LNCaP clone FGC (cell line): Measurements from ENCODE around the gene ZMIZ1.

ENCODE experiments used
- DNase-seq: peaks from one replicate; pipeline ENCODE4 v3.0.0-alpha.2; 2011; ENCODE audit warnings: low read depth
- H3K4me3 ChIP-seq: 2 replicates; pipeline ENCODE4 v1.5.1; 2011; ENCODE audit warnings: mild to moderate bottlenecking, low read depth, low read length, control low read depth
- TF ChIP-seq, protein P1 (sequence below): IDR thresholded peaks from 2 replicates; pipeline ENCODE4 v1.5.1; 2012; ENCODE audit warnings: mild to moderate bottlenecking; ENCODE audit not compliant: control insufficient read depth, insufficient read depth; ENCODE audit errors: extremely low read depth

Gene ZMIZ1

DNA sequence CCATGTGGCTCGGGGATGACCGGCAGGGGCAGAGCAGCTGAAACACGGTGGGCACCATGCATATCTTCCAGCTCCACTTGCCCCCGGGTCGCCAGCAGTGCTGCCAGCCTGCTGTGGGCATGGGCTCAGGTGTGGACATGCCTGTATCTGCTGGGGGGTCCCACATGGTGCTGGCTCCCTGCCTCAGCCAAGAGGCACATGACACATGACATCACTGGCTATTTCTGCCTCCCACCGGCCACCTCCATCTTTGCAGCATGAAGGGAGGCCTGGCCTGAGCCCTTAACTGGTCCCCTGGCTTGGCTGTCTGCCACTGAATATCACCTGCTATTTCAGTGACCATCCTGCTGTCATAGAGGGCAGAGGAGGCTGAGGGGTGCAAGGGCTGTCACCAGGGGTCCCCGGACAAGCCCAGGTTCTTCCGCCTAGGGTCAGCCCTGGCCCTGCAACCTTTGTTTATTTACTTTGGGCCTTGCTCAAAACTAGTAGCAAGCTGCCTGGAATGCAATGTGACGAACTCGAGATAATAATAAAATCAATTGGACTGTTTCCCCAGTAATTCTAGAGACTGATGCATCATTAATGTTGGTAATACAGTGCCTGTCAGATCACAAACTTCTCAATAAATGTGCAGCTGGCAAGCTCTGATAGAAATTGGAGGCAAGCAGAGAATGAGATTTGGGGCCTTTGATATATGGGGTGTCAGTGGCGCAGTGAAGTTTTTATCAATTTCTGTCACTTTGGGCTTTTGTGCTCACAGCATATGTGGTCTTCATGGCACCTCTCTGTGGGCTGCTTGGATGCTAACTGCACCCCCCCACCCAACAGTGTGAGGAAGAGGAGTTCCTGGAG is 28.5 kb downstream of the ZMIZ1 start:
- TF ChIP-seq, protein P1, sequence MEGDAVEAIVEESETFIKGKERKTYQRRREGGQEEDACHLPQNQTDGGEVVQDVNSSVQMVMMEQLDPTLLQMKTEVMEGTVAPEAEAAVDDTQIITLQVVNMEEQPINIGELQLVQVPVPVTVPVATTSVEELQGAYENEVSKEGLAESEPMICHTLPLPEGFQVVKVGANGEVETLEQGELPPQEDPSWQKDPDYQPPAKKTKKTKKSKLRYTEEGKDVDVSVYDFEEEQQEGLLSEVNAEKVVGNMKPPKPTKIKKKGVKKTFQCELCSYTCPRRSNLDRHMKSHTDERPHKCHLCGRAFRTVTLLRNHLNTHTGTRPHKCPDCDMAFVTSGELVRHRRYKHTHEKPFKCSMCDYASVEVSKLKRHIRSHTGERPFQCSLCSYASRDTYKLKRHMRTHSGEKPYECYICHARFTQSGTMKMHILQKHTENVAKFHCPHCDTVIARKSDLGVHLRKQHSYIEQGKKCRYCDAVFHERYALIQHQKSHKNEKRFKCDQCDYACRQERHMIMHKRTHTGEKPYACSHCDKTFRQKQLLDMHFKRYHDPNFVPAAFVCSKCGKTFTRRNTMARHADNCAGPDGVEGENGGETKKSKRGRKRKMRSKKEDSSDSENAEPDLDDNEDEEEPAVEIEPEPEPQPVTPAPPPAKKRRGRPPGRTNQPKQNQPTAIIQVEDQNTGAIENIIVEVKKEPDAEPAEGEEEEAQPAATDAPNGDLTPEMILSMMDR, result no peak
- no peak overlapping the region for H3K4me3 ChIP-seq
- no peak for DNase-seq

DNA sequence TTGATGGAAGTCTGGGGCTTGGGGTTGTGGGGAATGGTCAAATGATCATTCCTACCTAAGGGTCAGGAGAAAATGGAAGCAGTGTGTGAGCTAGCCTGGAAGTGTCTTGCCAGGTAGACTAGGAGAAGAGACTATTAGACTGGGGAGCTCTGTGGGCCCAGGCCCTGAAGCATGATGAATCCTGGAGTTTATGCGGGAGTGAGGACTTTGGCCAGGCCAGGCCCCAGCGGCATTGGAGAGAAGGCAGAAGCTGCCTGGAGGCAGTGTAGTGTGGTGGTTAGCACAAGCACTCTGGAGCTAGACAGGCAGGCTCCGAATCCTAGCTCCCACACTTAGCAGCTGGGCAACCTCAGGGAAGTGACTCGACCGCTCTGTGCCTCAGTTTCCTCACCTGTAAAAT is 29.3 kb downstream of the ZMIZ1 start:
- H3K4me3 ChIP-seq, result no peak overlapping the region
- DNase-seq, result no peak
- TF ChIP-seq, protein P1, result no peak

DNA sequence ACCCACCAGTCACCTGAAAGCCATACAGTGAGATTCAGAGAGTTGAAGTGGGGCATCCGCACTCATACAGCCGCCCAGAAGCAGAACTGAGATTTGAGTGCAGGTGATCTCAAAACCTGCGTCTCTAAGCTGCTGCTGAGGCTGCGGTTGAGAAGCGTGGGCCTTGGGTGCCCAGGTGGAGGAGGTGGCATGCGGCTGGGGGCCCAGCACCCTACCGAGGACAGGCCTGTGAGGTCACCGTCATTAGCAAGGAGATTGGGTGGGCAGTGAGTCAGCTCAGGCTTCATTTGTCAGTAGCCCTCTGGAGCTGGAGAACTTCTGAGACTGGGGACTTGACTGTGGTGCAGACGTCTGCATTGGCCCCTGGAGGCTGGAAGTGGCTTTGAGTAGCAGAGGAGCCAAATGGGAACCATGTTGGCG is 29.8 kb downstream of the ZMIZ1 start:
- no peak overlapping the region for H3K4me3 ChIP-seq
- no peak for DNase-seq
- TF ChIP-seq, protein P1, result no peak

DNA sequence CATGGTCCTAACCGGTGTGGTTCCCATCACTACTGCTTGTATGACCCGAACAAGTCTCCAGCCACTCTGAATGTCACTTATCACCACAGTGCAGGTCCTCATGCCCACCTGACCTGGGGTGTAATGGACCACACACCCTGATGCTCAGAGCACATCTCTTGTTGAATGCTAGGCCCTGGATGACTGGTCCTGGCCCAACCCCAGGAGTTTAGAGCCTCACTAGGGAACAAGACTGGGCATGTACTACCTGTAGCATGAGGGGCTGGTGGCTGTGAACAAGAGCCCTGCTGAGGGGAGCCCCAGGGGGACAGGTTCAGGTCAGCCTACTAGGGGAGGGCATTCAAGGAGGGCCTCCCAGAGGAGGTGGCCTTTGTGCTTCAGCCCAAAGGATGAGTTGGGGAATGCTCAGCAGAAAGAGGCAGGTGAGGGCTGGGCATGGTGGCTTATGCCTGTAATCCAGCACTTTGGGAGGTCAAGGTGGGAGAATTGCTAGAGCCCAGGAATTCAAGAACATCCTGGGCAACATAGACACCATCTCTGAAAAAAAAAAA is 31.2 kb downstream of the ZMIZ1 start:
- H3K4me3 ChIP-seq, result no peak overlapping the region
- TF ChIP-seq, protein P1, result no peak
- DNase-seq, result no peak

DNA sequence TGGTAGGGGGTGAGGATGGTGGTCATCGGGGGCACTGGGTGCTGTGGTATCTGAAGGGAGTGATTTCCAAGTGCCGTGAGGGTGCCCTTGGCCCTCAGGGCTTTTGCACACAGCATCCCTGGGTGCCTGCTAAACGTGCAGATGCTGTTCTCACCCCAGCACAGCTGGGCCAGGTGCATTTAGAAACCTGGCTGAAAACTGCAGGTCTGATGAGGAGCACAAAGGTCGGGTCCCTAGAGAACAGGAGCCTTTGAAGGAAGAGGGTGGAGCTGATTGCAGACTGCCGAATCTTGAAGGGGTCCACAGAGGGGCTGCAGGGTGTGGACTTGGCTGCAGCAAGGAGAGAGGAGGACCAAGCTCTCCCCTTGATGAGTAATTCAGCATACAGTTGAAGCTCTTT is 32.0 kb downstream of the ZMIZ1 start:
- TF ChIP-seq, protein P1, result no peak
- no peak overlapping the region for H3K4me3 ChIP-seq
- DNase-seq, result no peak

DNA sequence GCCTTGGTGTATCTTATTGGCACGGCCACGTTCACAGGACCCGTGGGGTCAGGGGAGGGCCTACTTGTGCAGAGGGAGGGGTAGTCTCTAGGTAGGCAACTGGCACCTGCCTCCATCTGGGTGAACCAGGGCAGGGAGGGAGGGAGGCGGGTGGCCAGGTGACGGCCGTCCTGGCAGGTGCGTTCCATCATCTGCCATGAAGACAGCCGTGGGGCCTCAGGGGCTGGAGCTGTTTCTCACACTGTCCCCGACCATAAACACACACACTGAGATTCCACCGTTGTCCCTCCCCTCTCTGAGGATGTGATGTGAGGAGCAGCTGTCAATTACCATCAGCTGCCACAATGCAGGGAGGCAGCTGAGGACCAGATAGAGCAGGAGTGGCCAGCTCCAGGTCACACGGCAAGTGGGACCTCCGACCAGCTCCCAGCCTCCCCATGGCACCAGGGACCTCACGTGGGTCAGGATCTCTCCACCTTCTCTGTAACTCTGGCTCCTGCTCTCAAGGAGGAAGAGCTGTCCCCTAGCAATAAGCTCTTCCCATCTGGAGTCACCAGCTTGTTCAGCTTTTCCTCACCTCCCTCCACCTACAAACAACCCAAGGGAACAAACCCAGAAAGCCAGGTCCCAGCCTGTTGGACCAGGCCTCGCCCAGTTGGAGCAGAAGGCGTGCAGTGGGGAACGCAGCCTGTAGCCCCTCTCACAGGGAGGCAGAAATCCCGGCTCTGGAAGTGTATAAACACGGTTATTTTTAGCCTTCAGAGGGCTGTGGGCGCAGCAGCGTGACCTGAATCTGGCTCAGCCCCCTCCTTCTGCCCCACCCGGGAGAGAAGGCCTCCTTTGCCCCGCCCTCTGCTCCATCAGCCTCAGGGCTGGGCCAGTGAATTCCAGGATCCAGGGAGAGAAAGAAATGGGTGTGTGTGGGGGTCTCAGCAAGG is 33.1 kb downstream of the ZMIZ1 start:
- TF ChIP-seq, protein P1, result no peak
- DNase-seq, result no peak
- H3K4me3 ChIP-seq, result no peak overlapping the region
